HT1080 (cell line): ENCODE data around the gene TBC1D22B. TPM values are rescaled to one million over a fixed set of nuclear protein-coding genes. Genes with fewer than 3 reads are reported as not detected.

ENCODE experiments used
- small RNA-seq: library from RNA; depleted of rRNA; stranded (forward); fragments of <200 nt; gene quantifications from one replicate; pipeline ENCODE3, GENCODE V24; 2014
- total RNA-seq: library from RNA; depleted of rRNA; stranded (reverse); fragments of >200 nt; shearing (Covaris generic); gene quantifications from 2 replicates; pipeline ENCODE4 v1.2.3, GENCODE V29; 2014; rRNA removed

The TBC1D22B gene
- total RNA-seq, 1 experiment from 2014 or later, result 8.3 TPM

Small RNA genes lying within 50 kb of the gene (small RNA-seq; reads per million reads assigned to genes)
- gene AL096712.1, result not detected
- not detected for gene RN7SL273P

Other genes starting within 250 kb of the TBC1D22B start
- 9.3 and 10.9 TPM in 2 replicates for gene PIM1, start 87.6 kb upstream of the TBC1D22B start, total RNA-seq
- 0.37 and 3.4 TPM in 2 replicates for gene TMEM217, start 372 bp downstream of the TBC1D22B start, total RNA-seq
- gene RNF8, start 96.2 kb downstream of the TBC1D22B start, total RNA-seq, result 22.5 and 23.8 TPM in 2 replicates
- 25.7 and 27.3 TPM in 2 replicates for gene CMTR1, start 175.4 kb downstream of the TBC1D22B start, total RNA-seq
- 19.5 and 33.1 TPM in 2 replicates for gene CCDC167, start 242.1 kb downstream of the TBC1D22B start, total RNA-seq